Measurements from ENCODE around the gene MCC. TPM values are rescaled to one million over a fixed set of nuclear protein-coding genes. Genes with fewer than 3 reads are reported as not detected.

Gene MCC
- polyA plus RNA-seq, 2 of the 4 experiments (the other 2 are of a cell fraction): 0.09 to 0.10 TPM

DNA sequence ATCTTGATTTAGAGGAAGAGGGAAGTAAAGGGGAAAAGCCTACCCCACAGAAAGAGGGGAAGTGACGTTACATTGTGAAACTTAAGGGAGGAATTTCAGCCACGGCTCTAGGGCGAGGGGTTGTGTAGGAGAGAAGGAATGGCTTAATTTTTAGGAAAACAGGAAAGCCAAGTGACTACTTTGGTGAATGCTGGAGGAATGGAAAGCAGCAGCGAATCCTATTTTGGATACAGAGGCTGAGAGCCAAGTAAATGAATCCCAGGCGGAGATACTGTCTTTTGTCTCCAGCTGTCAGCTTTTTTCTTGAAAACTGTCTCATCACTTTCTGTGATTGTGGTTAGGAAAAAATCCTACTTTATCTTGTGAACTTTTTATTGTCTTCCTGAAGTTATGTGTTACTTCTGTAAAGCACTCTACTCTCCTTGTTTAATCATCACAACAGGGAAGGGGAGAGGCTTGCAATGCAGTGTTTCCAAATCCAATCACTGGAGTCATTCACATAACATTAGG lies 241.8 kb downstream of the MCC start:
- no peaks in the 10 kb centered on the region for H3K4me1 ChIP-seq
- H3K4me3 ChIP-seq: no peak overlapping the region
- ATAC-seq (no peak), FAIRE-seq (no peak), DNase-seq (ENCODE audit: low read depth in 1 of 2, low spot score in 1 of 2) (no peak)
- 20% methylated on average over 5 of the region's 5 CpGs for WGBS (ENCODE audit: missing lambda C conversion rate)
- TF ChIP-seq EHMT2 (IDR thresholded peaks at IDR 0.05; ENCODE audit: low read depth) (no peak), CEBPB (IDR thresholded peaks at IDR 0.05) (no peak), CBX8 (IDR thresholded peaks at IDR 0.05) (no peak), SREBF2 (IDR thresholded peaks at IDR 0.05) (no peak), JUN (IDR thresholded peaks at IDR 0.05) (no peak), FOSB (CRISPR knock-in tag; IDR thresholded peaks at IDR 0.05) (no peak), HEYL (CRISPR knock-in tag; IDR thresholded peaks at IDR 0.05) (no peak), GATA3 (IDR thresholded peaks at IDR 0.05; ENCODE audit: borderline replicate concordance) (no peak), CHD4 (IDR thresholded peaks at IDR 0.05; ENCODE audit: borderline replicate concordance) (no peak), KDM1A (IDR thresholded peaks at IDR 0.05; ENCODE audit: low read depth) (no peak), HOXB13 (CRISPR knock-in tag; IDR thresholded peaks at IDR 0.05; ENCODE audit: low read depth) (no peak), MAZ (IDR thresholded peaks at IDR 0.05; ENCODE audit: borderline replicate concordance, low read depth, low read length) (no peak), JUNB (IDR thresholded peaks at IDR 0.05) (no peak)
- TF ChIP-seq, protein P1, sequence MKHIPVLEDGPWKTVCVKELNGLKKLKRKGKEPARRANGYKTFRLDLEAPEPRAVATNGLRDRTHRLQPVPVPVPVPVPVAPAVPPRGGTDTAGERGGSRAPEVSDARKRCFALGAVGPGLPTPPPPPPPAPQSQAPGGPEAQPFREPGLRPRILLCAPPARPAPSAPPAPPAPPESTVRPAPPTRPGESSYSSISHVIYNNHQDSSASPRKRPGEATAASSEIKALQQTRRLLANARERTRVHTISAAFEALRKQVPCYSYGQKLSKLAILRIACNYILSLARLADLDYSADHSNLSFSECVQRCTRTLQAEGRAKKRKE (CRISPR knock-in tag; IDR thresholded peaks at IDR 0.05; ENCODE audit: low read depth): no peak
- TF ChIP-seq, protein P2, sequence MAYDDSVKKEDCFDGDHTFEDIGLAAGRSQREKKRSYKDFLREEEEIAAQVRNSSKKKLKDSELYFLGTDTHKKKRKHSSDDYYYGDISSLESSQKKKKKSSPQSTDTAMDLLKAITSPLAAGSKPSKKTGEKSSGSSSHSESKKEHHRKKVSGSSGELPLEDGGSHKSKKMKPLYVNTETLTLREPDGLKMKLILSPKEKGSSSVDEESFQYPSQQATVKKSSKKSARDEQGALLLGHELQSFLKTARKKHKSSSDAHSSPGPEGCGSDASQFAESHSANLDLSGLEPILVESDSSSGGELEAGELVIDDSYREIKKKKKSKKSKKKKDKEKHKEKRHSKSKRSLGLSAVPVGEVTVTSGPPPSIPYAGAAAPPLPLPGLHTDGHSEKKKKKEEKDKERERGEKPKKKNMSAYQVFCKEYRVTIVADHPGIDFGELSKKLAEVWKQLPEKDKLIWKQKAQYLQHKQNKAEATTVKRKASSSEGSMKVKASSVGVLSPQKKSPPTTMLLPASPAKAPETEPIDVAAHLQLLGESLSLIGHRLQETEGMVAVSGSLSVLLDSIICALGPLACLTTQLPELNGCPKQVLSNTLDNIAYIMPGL (CRISPR knock-in tag; IDR thresholded peaks at IDR 0.05; ENCODE audit: borderline replicate concordance): no peak
- TF ChIP-seq, protein P3, sequence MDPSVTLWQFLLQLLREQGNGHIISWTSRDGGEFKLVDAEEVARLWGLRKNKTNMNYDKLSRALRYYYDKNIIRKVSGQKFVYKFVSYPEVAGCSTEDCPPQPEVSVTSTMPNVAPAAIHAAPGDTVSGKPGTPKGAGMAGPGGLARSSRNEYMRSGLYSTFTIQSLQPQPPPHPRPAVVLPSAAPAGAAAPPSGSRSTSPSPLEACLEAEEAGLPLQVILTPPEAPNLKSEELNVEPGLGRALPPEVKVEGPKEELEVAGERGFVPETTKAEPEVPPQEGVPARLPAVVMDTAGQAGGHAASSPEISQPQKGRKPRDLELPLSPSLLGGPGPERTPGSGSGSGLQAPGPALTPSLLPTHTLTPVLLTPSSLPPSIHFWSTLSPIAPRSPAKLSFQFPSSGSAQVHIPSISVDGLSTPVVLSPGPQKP (IDR thresholded peaks at IDR 0.05; ENCODE audit: low read depth, low read length): no peak
- TF ChIP-seq, protein P4, sequence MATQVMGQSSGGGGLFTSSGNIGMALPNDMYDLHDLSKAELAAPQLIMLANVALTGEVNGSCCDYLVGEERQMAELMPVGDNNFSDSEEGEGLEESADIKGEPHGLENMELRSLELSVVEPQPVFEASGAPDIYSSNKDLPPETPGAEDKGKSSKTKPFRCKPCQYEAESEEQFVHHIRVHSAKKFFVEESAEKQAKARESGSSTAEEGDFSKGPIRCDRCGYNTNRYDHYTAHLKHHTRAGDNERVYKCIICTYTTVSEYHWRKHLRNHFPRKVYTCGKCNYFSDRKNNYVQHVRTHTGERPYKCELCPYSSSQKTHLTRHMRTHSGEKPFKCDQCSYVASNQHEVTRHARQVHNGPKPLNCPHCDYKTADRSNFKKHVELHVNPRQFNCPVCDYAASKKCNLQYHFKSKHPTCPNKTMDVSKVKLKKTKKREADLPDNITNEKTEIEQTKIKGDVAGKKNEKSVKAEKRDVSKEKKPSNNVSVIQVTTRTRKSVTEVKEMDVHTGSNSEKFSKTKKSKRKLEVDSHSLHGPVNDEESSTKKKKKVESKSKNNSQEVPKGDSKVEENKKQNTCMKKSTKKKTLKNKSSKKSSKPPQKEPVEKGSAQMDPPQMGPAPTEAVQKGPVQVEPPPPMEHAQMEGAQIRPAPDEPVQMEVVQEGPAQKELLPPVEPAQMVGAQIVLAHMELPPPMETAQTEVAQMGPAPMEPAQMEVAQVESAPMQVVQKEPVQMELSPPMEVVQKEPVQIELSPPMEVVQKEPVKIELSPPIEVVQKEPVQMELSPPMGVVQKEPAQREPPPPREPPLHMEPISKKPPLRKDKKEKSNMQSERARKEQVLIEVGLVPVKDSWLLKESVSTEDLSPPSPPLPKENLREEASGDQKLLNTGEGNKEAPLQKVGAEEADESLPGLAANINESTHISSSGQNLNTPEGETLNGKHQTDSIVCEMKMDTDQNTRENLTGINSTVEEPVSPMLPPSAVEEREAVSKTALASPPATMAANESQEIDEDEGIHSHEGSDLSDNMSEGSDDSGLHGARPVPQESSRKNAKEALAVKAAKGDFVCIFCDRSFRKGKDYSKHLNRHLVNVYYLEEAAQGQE (IDR thresholded peaks at IDR 0.05): no peak
- CTCF ChIA-PET: no interaction called here
- POLR2A ChIA-PET: no interaction called here
- no peak overlapping the region for H3K4me2 ChIP-seq
- H3K27ac ChIP-seq: no peak overlapping the region
- H3K9me3 ChIP-seq: peaks cover 3% of the 10 kb centered on the region; the same call in 1 of the 3 replicates

DNA sequence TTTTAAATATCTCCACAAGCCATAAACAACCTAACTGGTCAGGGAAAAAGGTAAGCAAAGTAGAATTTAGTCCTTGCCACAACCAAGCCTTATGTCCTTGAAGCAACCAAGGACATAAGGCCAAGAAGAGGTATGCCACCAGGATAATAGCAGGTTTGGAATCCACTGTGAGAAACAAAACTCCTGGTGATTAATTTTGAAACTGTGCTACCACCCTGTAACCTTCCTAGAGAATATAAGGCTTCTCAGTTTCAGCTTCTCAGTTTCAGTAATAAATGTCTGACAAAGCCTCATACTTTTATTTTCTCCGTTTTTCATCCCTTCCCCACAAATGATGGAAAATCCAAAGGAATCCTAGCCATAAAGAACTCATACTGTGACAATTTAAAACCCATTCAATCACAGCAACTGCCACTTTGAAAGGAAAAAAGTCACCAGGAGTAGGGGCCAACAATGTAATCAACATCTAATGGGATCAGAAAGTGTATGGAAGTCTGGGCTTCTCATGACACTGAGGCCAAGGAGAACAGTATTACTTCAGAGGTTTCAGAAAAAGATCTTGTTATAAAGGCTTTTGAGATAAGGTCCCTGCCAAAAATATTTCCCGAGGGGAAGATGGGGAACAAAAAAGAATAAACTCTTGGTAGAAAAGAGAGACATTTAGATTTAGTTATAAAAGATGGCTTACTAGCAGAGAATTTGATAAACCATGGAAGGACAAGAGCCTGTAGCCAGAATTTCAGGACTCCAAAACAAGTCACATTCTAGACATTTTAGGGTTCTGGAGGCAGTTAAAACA lies 242.6 kb downstream of the MCC start:
- WGBS (ENCODE audit: missing lambda C conversion rate): 3% methylated on average over 2 of the region's 2 CpGs
- DNase-seq (ENCODE audit: low read depth in 1 of 2, low spot score in 1 of 2) (no peak), FAIRE-seq (no peak), ATAC-seq (no peak)
- peaks cover 3% of the 10 kb centered on the region; the same call in 1 of the 3 replicates for H3K9me3 ChIP-seq
- ChIA-PET CTCF (no interaction called here), POLR2A (no interaction called here)
- H3K4me1 ChIP-seq: no peaks in the 10 kb centered on the region
- H3K4me2 ChIP-seq: no peak overlapping the region
- H3K27ac ChIP-seq: no peak overlapping the region
- TF ChIP-seq MAFK (IDR thresholded peaks at IDR 0.05; ENCODE audit: partially characterized antibody): no peak
- no peak for TF ChIP-seq MYC (IDR thresholded peaks at IDR 0.05; ENCODE audit: borderline replicate concordance, low read length)
- TF ChIP-seq, protein P5, sequence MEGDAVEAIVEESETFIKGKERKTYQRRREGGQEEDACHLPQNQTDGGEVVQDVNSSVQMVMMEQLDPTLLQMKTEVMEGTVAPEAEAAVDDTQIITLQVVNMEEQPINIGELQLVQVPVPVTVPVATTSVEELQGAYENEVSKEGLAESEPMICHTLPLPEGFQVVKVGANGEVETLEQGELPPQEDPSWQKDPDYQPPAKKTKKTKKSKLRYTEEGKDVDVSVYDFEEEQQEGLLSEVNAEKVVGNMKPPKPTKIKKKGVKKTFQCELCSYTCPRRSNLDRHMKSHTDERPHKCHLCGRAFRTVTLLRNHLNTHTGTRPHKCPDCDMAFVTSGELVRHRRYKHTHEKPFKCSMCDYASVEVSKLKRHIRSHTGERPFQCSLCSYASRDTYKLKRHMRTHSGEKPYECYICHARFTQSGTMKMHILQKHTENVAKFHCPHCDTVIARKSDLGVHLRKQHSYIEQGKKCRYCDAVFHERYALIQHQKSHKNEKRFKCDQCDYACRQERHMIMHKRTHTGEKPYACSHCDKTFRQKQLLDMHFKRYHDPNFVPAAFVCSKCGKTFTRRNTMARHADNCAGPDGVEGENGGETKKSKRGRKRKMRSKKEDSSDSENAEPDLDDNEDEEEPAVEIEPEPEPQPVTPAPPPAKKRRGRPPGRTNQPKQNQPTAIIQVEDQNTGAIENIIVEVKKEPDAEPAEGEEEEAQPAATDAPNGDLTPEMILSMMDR (IDR thresholded peaks at IDR 0.05): no peak
- no peak for TF ChIP-seq EHMT2 (IDR thresholded peaks at IDR 0.05; ENCODE audit: low read depth)
- no peak for TF ChIP-seq ZC3H11A (IDR thresholded peaks at IDR 0.05)
- no peak for TF ChIP-seq ZNF302 (CRISPR knock-in tag; IDR thresholded peaks at IDR 0.05)
- TF ChIP-seq SMC3 (IDR thresholded peaks at IDR 0.05): no peak
- no peak for TF ChIP-seq HEYL (CRISPR knock-in tag; IDR thresholded peaks at IDR 0.05)
- TF ChIP-seq FOSL2 (IDR thresholded peaks at IDR 0.05): no peak
- no peak for TF ChIP-seq FOSL2 (CRISPR knock-in tag; IDR thresholded peaks at IDR 0.05)
- no peak for TF ChIP-seq HDAC2 (IDR thresholded peaks at IDR 0.05)
- TF ChIP-seq ZFP36 (IDR thresholded peaks at IDR 0.05; ENCODE audit: borderline replicate concordance, partially characterized antibody): no peak
- no peak overlapping the region for H3K4me3 ChIP-seq

Measured in A549 (cell line).